ENCODE measurements around the gene FBXO42.
A peak's percentile ranks its signal among the peaks of the same experiment; 100 is the strongest.

The FBXO42 gene

DNA sequence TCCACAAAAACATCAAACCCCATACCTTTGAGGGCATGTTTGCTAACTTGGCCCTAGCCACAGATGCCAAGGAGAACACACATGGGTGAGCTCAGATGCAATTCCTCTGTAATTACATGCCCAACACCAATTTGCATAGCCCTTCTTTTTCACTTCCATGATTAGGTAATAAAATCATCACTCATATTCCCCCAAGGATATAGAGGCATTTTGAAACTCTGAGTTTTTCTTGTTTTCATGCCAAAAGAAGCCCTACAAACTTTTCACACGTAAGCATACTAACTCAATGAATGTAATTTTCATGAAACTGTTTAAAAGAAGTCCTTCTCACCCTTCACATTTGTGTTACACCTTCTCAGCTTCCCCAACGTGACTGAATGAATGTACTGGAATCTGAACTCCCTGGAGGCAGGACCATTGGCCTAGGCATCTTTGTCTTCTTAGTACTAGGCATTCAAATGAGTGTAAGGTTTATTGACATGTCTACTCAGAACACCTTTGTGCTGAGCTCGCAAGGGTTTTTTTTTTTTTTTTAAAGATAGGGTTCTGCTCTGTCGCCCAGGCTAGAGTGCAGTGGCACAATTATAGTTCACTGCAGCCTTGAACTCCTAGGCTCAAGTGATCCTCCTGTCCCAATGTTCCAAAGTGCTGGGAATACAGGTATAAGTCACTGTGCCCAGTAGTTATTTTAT lies 31.0 kb downstream of the FBXO42 start:
- no peaks in the 10 kb centered on the region for H3K9me3 Mint-ChIP-seq
- peak; percentile 53 to 77 for ATAC-seq (replicated peaks)

DNA sequence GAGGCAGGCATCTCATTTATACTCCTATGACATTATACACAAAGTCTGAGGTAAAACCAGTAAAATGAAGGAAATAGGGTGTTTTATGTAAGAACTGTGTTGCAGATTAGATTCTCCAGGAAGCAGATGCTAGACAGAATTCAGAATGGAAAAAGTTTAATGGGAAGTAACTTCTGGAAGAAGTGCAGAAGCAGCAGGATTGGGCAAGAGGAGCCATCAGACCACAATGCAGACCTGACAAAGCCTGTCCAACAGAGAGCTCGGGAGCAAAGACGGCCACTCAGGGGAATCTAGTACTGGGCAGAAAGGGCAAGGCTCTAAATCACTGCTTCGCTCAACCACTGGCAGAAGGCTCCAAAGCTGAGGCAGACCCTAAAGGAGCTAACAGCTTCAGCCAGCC lies 33.7 kb downstream of the FBXO42 start:
- ATAC-seq (replicated peaks) (no peak), DNase-seq (no peak)
- Mint-ChIP-seq H3K36me3 (peaks cover 7 to 18% of the 10 kb centered on the region in 2 donors), H3K4me3 (no peak overlapping the region), H3K27me3 (no peaks in the 10 kb centered on the region), H3K9me3 (no peaks in the 10 kb centered on the region), H3K27ac (no peak overlapping the region), H3K4me1 (peaks cover 13 to 32% of the 10 kb centered on the region in 2 donors)

More for the DNA sequence above, 31.0 kb downstream of the FBXO42 start:
- no peak overlapping the region for H3K27ac Mint-ChIP-seq
- no peak for DNase-seq
- H3K27me3 Mint-ChIP-seq = no peaks in the 10 kb centered on the region
- H3K4me1 Mint-ChIP-seq = peaks cover 16 to 32% of the 10 kb centered on the region in 2 donors
- peak overlapping the region in 1 of 2 donors; percentile 8 for H3K4me3 Mint-ChIP-seq
- H3K36me3 Mint-ChIP-seq = peaks cover 2 to 17% of the 10 kb centered on the region in 2 donors

DNA sequence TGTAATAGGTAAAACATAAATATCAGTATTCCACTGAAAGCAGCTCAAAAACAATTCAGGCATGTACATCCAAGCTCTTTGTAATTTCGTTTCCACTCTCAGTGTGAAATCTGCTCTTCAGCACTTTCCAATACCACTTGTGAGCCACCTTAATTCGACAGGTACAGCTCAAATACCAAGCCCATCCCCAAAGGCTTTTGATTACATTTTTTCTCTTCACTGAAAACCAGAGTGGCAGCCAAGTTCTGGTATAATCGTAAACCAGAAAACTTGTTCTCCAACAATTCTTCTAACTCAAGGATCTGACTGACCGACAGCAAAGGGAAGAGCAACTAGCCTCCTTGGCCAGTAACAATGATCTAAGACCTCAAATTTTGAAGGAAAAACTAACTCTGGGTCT lies 36.8 kb downstream of the FBXO42 start:
- DNase-seq = no peak
- H3K4me1 Mint-ChIP-seq = peaks cover 7 to 21% of the 10 kb centered on the region in 2 donors
- no peak overlapping the region for H3K4me3 Mint-ChIP-seq
- H3K27me3 Mint-ChIP-seq = no peaks in the 10 kb centered on the region
- no peak overlapping the region for H3K27ac Mint-ChIP-seq
- H3K36me3 Mint-ChIP-seq = peaks cover 12 to 31% of the 10 kb centered on the region in 2 donors
- no peaks in the 10 kb centered on the region for H3K9me3 Mint-ChIP-seq
- ATAC-seq (replicated peaks) = no peak

DNA sequence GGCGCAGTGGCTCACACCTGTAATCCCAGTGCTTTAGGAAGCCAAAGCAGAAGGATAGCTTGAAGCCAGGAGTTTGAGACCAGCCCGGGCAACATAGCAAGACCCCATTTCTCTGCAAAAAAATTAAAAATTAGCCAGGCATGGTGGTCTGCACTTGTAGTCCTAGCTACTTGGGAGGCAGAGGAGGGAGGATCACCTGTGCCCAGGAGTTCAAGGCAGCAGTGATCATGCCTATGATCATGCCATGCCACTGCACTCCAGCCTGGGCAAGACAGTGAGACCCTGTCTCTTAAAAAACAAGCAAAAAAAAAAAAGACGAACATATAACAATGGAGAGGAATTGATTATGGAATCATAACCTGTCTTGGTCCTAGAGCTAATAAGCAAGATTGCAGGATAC lies 45.1 kb downstream of the FBXO42 start:
- H3K27ac Mint-ChIP-seq = no peak overlapping the region
- peaks cover 0 to 2% of the 10 kb centered on the region in 2 donors for H3K4me1 Mint-ChIP-seq
- H3K36me3 Mint-ChIP-seq = peaks cover 26 to 46% of the 10 kb centered on the region in 2 donors
- no peak overlapping the region for H3K4me3 Mint-ChIP-seq
- H3K27me3 Mint-ChIP-seq = no peaks in the 10 kb centered on the region
- ATAC-seq (replicated peaks) = no peak
- no peak for DNase-seq
- H3K9me3 Mint-ChIP-seq = no peaks in the 10 kb centered on the region

DNA sequence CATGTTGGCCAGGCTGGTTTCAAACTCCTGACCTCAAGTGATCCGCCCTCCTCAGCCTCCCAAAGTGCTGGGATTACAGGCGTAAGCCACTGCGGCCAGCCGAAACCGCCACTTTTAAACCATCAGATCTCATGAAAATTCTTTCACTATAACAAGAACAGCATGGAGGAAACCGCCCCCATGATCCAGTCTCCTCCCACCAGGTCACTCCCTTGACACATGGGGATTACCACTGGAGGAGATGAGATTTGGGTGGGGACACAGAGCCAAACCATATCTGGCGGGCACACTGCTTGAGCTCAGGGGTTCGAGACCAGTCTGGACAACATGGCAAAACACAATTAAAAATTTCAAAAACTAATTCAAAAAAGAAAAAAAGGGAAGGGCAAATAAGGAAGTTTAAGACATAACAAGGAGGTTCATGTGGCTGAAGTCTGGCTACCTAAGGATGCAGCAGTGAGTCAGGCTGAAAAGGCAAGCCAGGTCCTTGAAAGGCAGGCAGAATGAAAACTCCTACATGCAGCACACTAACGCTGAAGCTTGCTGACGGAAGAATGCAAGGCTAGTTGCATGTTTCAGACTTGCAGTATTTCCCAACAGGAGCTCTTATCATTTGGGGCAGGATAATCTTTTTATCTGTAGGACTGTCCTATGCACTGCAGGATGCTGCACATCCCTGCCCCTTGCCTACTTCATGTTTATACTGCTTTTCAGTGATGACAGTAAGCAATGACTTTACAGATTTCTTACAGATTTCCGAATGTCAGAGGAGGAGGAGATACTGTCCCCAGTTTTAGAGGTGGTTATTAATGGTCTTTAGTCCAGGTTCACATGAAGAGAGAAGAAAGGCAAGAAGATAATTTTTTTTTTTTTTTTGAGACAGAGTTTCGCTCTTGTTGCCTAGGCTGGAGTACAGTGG lies 49.3 kb downstream of the FBXO42 start:
- no peaks in the 10 kb centered on the region for H3K9me3 Mint-ChIP-seq
- peaks cover 36 to 46% of the 10 kb centered on the region in 2 donors for H3K36me3 Mint-ChIP-seq
- H3K27ac Mint-ChIP-seq = no peak overlapping the region
- no peaks in the 10 kb centered on the region for H3K27me3 Mint-ChIP-seq
- ATAC-seq (replicated peaks) (no peak), DNase-seq (no peak)
- H3K4me3 Mint-ChIP-seq = no peak overlapping the region
- peaks cover 0 to 2% of the 10 kb centered on the region in 2 donors for H3K4me1 Mint-ChIP-seq

DNA sequence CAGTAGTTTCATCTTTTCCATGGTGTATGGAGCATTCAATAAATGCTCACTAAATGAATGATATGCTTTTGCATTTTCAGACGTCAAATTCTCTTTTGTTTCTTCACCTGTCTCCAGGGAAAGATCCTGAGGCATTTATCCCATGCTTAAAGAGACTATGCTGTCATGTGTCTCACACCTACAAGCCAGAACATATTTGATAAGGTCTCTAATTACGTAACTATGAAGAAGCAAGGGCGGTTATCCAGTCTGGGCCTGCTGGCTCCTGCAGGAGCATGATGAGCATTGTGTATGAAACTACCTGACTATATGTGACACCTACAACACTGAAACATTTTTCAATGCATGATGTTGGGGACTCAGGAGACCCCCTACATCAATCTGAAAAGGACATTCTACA lies 51.8 kb downstream of the FBXO42 start:
- ATAC-seq (replicated peaks) = no peak
- Mint-ChIP-seq H3K27ac (no peak overlapping the region), H3K36me3 (peaks cover 43 to 52% of the 10 kb centered on the region in 2 donors)

DNA sequence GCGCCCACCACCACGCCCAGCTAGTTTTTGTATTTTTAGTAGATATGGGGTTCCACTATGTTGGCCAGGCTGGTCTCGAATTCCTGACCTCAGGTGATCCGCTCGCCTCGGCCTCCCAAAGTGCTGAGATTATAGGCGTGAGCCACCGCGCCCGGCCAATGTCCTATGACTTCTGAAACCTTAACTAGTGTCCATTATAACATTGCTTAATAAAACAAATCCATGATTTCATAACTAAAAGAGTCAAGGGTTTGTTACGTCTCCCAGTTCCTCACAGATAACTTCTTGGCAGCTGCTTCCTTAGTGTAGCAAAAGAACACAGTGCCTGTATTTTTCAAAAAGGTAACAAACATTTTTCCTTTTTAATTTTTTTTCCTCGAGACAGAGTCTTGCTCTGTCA lies 53.6 kb downstream of the FBXO42 start:
- Mint-ChIP-seq H3K27me3 (no peaks in the 10 kb centered on the region), H3K36me3 (peaks cover 54 to 69% of the 10 kb centered on the region in 2 donors)
- DNase-seq = no peak

More for the DNA sequence above, 51.8 kb downstream of the FBXO42 start:
- H3K9me3 Mint-ChIP-seq = no peaks in the 10 kb centered on the region
- no peak overlapping the region for H3K4me3 Mint-ChIP-seq
- no peaks in the 10 kb centered on the region for H3K27me3 Mint-ChIP-seq
- H3K4me1 Mint-ChIP-seq = peaks cover 9 to 12% of the 10 kb centered on the region in 2 donors
- DNase-seq = no peak

DNA sequence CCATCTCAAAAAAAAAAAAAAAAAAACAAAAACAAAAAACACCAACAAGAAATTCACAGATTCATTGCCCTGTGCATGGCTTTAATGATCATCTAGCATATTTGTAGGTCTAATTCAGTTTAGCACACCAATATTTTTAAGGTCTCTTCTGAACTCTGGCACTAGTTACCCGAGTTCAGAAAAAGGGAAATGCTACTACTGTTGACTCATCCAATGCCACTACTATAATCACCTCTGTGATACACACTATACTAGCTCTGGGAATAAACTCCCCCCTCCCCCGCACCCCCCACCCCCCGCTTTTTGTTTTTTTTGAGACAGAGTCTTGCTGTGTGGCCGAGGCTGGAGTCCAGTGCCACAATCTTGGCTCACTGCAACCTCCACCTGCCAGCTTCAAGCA lies 55.6 kb downstream of the FBXO42 start:
- Mint-ChIP-seq H3K27ac (peak overlapping the region; percentile 42), H3K4me3 (no peak overlapping the region), H3K27me3 (no peaks in the 10 kb centered on the region), H3K36me3 (peaks cover 44 to 57% of the 10 kb centered on the region in 2 donors), H3K4me1 (peaks cover 7 to 12% of the 10 kb centered on the region in 2 donors), H3K9me3 (no peaks in the 10 kb centered on the region)
- DNase-seq = no peak
- peak; percentile 73 to 90 for ATAC-seq (replicated peaks)

More for the DNA sequence above, 53.6 kb downstream of the FBXO42 start:
- Mint-ChIP-seq H3K4me1 (peaks cover 9 to 12% of the 10 kb centered on the region in 2 donors), H3K4me3 (no peak overlapping the region), H3K27ac (no peak overlapping the region), H3K9me3 (no peaks in the 10 kb centered on the region)
- no peak for ATAC-seq (replicated peaks)

DNA sequence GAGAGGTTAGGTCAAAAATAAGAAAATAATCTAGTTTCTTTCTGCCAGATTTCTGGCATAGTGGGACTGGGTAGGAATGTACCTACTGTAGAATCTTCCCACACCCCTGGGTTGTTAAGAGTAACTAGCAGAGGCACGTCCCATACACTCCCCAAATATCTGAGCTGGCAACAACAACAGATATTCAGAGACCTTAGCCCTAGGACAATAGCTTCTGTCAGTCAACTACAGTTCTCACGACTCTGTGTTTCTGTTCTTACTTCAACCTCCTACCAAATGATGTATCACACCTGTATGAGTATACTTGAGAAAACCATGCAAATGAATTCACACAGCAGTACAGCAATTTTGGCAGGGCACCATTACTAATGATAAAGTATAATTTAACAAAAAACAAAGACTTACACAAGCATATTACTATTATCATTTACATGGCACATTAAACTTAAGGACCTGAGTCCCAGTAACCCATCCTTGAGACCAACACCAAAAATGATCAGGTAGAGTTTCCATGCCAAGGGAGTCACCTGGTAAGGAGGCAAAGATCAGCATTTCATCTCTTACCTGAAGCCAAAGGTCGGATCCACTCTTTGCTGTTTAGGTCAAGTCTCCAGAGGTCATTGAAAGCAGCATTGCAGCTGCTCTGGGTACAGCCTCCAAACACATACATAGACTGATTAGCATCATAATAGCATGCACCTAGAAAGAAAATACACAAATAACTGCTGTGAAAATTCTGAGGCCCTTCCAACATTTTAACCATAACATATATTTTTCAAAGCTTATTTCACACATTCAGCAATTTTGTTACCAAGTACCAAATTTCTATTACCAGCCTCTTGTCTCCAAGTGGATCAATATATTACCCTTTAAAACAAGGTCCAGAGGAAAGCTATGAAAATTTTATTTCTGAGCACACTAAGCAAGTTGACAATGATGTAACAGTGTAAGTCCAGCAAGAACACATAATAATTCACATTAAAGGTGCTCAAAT lies 57.8 kb downstream of the FBXO42 start:
- Mint-ChIP-seq H3K36me3 (peaks cover 39 to 65% of the 10 kb centered on the region in 2 donors), H3K4me3 (no peak overlapping the region), H3K27ac (no peak overlapping the region), H3K27me3 (no peaks in the 10 kb centered on the region), H3K9me3 (no peaks in the 10 kb centered on the region), H3K4me1 (peaks cover 9 to 14% of the 10 kb centered on the region in 2 donors)
- DNase-seq (no peak), ATAC-seq (replicated peaks) (no peak)

DNA sequence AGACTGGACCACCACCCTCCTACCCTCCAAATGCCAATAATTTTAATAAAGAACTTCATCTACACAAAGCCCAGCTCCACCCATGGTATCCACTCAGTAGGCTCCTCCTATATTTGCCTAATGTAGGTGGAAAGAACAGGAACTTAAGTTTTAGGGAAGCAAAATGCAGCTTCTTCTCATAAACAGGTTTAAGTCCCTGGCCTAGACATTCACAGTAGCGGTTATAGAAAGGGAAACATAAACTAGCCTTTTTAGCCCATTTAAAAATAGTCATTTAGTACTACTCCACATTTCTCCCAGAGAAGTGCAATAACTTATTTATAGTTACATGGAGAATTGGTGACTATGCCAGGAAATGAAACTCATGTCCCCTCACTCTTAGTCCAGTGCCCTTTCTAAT lies 58.7 kb downstream of the FBXO42 start:
- Mint-ChIP-seq H3K4me3 (no peak overlapping the region), H3K4me1 (peaks cover 11 to 17% of the 10 kb centered on the region in 2 donors), H3K36me3 (peaks cover 39 to 64% of the 10 kb centered on the region in 2 donors), H3K27me3 (no peaks in the 10 kb centered on the region), H3K27ac (no peak overlapping the region), H3K9me3 (no peaks in the 10 kb centered on the region)
- no peak for DNase-seq
- ATAC-seq (replicated peaks) = no peak

DNA sequence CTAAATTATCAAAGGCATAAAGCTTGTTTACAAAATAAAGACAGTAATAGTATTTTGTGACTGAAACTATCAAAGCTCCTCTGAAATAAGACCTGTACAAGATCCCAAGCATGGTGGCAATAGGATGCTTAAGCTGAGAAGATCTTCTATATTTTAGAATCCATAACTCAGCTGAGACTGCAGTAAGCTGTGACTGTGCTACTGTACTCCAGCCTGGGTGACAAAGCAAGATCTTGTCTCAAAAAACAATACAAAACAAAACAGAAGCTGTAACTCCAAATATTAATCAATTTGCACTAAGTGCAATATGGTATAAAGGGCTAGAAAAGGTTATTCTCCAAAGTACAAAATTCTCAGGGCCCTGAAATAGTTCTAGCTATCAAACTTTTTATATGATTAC lies 59.5 kb downstream of the FBXO42 start:
- Mint-ChIP-seq H3K27me3 (no peaks in the 10 kb centered on the region), H3K4me3 (no peak overlapping the region), H3K4me1 (peaks cover 11 to 17% of the 10 kb centered on the region in 2 donors), H3K27ac (no peak overlapping the region), H3K36me3 (peaks cover 41 to 62% of the 10 kb centered on the region in 2 donors), H3K9me3 (no peaks in the 10 kb centered on the region)
- ATAC-seq (replicated peaks) (no peak), DNase-seq (no peak)

DNA sequence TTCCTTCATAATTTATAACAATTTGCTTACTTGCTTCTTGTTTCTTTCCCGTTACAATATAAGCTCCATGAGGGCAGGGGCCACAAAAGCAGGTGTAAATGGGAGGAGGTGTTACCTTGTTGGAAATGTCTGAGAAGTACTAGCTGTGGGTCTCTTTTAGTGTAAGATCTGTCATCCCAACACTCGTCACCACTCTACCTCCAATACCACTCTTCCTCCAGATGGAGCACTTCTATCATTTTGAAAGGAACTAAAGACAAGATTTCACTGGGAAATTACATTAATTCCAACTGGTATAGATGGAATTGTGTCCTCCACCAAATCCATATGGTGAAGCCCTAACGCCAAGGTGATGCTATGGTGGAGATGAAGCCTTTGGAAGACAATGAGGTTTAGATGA lies 62.3 kb downstream of the FBXO42 start:
- no peak overlapping the region for H3K4me3 Mint-ChIP-seq
- ATAC-seq (replicated peaks) = no peak
- peaks cover 4 to 5% of the 10 kb centered on the region in 2 donors for H3K4me1 Mint-ChIP-seq
- no peaks in the 10 kb centered on the region for H3K27me3 Mint-ChIP-seq
- H3K36me3 Mint-ChIP-seq = peaks cover 26 to 41% of the 10 kb centered on the region in 2 donors
- H3K9me3 Mint-ChIP-seq = no peaks in the 10 kb centered on the region
- H3K27ac Mint-ChIP-seq = no peak overlapping the region
- DNase-seq = no peak

DNA sequence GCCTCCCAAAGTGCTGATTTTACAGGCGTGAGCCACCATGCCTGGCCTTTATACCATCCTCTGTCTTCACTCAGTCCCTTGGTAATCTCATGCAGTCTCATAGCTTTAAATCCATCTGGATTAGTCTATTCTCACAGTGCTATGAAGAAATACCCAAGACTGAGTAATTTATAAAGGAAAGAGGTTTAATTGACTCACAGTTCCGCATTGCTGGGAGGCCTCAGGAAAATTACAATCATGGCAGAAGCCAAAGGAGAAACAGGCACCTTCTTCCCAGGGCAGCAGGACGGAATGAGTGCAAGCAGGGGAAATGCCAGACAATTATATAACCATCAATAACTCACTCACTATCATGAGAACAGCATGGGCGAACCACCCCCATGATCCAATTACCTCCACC lies 66.2 kb downstream of the FBXO42 start:
- ATAC-seq (replicated peaks) = no peak

DNA sequence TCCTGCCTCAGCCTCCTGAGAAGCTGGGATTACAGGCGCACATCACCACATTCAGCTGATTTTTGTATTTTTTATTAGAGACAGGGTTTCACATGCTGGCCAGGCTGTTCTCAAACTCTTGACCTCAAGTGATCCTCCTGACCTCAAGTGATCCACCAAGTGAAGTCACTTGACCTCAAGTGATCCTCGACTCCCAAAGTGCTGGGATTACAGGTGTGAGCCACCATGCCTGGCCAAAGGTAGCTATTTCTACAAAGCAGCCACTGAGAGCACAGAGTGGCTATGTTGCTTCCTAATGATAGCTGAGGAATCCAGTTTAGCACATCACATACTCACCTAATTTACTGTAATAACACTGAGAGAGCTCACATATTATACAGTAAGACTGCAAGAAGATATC lies 70.5 kb downstream of the FBXO42 start:
- DNase-seq (no peak), ATAC-seq (replicated peaks) (no peak)
- Mint-ChIP-seq H3K9me3 (no peaks in the 10 kb centered on the region), H3K27me3 (no peaks in the 10 kb centered on the region), H3K36me3 (peaks cover 12 to 30% of the 10 kb centered on the region in 2 donors), H3K27ac (peak overlapping the region; percentile 20), H3K4me3 (no peak overlapping the region), H3K4me1 (peaks cover 3 to 6% of the 10 kb centered on the region in 2 donors)

More for the DNA sequence above, 66.2 kb downstream of the FBXO42 start:
- Mint-ChIP-seq H3K36me3 (peaks cover 20 to 38% of the 10 kb centered on the region in 2 donors), H3K27ac (no peak overlapping the region), H3K4me3 (no peak overlapping the region), H3K4me1 (peaks cover 5 to 7% of the 10 kb centered on the region in 2 donors), H3K27me3 (no peaks in the 10 kb centered on the region), H3K9me3 (no peaks in the 10 kb centered on the region)
- no peak for DNase-seq
